HG02840 (cell line): ENCODE measurements around the gene POLE3.
A peak's percentile ranks its signal among the peaks of the same experiment; 100 is the strongest.
"Not testable (repeated sequence)": the region's sequence is repeated elsewhere in the genome, so short reads cannot be mapped to it uniquely, and the experiment has no call there.

ENCODE experiments used
- ATAC-seq: cut with Tn5 transposase; IDR thresholded peaks from one replicate; pipeline ENCODE4 v1.9.1; 2021; ENCODE audit warnings: mild to moderate bottlenecking, moderate library complexity, moderate number of reproducible peaks; ENCODE audit not compliant: unreplicated experiment, low FRiP score

The POLE3 gene

GRCh38 chr9:113406353-113406752 is 4.1 kb downstream of the POLE3 start:
- ATAC-seq: not testable (repeated sequence)

GRCh38 chr9:113403646-113404045 is 6.8 kb downstream of the POLE3 start:
- no peak for ATAC-seq

DNA sequence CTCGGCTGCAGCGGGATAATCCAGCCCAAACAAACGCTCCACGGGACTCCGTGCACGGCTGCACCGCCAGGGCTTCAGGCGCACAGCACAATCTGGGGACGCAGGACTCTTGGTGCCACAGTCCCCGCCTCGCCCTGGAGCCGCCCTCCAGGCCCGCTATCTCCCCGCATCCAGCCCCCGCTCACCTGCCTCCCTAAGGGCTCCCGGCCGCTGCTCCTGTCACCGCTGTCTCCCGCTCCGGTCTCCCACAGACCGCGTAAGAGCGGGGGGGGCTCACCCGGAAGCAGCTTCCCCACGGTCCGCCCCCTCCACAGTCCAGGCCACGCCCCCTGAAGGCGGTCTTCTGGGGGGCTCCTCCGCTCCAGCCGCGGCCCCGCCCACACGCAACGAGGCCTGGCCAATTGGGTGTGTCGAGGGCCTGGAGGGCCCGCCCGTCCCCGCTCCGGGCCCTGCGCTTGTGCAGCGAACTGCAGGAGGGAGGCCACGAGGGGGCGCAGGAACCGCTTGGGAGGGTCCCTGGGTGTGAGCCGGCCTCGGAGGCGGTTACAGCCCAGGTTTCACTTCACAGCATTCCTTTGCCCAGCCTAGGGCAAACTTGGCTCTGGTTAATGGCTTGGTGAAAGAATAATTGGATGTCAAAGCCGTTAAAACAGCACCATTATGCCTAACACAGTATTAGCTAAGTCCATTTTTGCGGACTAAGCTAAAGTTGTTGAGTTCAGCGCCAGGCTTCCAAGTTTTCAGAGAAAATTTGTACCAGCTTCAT is 9.3 kb downstream of the POLE3 start, which contains the start of gene ALAD:
Gene ALAD (minus strand): TSS at position 258 of the 766 bp plus-strand sequence. CDS start 7,725 bp downstream, outside the sequence.
- ATAC-seq: peak; percentile 97

DNA sequence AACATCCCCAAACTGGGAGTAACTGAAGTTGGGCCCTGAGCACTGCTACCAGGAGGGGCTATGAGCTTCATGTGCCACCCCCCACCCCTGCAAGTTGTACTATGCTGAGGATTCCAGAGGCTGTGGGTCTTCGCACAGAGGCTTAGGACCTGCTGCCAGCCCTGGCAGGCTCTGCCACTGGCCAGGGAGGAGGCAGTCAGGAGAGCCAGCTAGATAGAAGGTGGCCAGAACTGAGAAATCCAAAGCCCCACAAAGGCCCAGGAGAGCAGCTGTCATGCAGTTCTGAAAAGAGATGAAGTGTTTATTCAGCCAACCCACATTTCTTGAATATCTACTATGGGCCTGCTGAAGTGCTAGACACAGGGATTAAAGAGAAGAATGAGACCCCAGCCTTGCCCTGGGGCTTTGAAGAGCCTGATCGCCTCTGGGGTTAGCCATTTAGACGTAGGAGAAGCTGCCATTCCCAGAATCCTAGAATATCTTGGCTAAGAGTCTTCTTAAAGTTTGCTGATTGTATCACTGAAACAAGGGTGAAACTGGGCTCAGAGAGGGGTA is 10.8 kb downstream of the POLE3 start:
- no peak for ATAC-seq

DNA sequence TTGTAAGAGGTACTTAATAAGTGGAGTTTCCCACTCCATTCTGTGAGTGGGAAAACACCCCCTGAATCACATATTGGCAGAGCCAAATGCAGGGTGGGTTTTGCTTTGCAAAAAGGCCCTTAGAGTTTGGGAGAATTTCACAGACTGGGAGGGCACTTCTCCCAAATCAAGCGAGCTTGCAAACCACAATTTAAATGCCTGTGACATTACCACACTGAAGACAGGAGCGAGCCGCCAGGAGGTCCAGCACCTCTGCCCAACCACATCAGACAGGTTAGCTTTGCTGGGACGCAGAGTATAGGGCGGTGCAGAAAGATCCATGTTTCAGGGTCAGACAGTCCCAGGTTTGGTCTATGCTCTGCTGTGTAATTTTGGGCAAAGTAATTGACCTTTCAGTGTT is 11.7 kb downstream of the POLE3 start:
- no peak for ATAC-seq

- ATAC-seq: no peak
Measured at GRCh38 chr9:113397203-113397631, 13.3 kb downstream of the POLE3 start.

- no peak for ATAC-seq
Measured at GRCh38 chr9:113395000-113395861, 15.2 kb downstream of the POLE3 start.

GRCh38 chr9:113393281-113393680 is 17.2 kb downstream of the POLE3 start:
- no peak for ATAC-seq

GRCh38 chr9:113391917-113392316 is 18.6 kb downstream of the POLE3 start:
- no peak for ATAC-seq

GRCh38 chr9:113390192-113390960 is 20.1 kb downstream of the POLE3 start:
- ATAC-seq: no peak

GRCh38 chr9:113389451-113389850 is 21.0 kb downstream of the POLE3 start:
- no peak for ATAC-seq

- ATAC-seq: no peak
Measured at GRCh38 chr9:113388833-113389232, 21.6 kb downstream of the POLE3 start.

GRCh38 chr9:113387560-113388230 is 22.8 kb downstream of the POLE3 start:
- no peak for ATAC-seq

DNA sequence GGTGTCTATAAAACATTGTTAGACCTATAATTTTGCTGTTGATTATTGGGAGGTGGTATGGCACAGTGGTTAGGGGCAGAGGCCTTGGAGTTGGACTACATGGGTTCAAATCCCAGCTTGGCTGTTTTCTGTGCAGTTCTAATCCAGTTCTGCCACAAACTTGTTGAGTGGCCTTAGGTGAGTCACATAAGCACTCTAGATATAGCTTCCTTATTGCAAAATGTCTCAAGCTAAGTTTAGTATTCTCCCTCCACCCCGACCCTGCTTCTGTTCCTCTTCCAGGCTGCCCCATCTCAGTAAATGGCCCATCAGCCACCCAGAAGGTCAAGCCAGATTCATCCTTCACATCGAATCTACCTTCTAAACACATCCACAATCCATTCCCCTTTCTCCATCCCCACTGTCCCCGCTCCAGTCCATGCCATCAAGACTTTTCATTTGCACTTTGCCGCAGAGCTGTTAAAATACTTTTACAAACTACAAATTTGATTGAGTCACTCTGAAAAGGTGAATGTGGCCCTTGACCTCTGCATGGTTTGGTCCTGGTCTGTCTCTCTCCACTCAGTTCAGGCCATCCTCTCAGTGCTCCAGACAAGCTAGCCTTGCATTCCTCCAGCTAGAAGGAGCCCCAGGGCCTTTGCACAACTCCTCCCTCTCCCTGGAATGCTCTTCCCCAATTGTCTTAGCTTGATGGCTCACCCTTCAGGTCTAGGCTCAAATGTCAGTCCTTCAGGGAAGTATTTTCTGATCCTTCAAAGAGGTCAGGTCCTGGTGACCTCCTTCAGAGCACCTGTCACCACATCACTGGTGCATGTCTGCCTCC is 23.7 kb downstream of the POLE3 start:
- ATAC-seq: no peak

DNA sequence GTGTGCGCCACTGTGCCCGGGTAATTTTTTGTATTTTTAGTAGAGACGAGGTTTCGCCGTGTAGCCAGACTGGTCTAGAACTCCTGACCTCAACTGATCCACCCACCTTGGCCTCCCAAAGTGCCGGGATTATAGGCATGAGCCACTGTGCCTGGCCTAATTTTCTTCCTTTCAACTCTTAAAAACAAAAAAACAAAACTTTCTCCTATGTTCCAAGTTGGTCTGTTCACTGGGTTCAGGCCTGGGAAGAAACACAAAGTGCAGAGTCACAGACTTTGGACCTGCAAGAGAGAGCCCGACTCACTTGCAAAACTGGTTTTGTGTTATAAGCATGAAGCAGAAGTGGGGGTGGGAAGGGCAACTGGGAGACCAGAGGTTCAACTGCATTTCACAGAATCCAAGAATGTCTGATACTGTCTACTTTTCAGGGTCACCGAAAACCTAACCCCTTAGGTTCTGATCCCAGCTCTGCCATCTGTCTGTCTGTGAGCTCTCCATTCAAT is 28.5 kb downstream of the POLE3 start:
- no peak for ATAC-seq

DNA sequence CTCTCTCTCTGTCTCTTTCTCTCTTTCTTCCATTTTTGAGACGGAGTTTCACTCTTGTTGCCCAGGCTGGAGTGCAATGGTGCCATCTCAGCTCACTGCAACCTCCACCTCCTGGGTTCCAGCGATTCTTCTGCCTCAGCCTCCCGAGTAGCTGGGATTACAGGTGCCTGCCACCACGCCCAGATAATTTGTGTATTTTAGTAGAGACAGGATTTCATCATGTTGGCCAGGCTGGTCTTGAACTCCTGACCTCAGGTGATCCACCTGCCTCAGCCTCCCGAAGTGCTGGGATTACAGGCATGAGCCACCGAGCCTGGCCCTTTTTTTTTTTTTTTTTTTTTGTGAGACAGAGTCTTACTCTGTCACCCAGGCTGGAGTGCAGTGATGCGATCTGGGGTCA is 29.0 kb downstream of the POLE3 start:
- not testable (repeated sequence) for ATAC-seq

- no peak for ATAC-seq
Measured at GRCh38 chr9:113380869-113381378, 29.6 kb downstream of the POLE3 start.

GRCh38 chr9:113379829-113380210 is 30.7 kb downstream of the POLE3 start:
- not testable (repeated sequence) for ATAC-seq
